Kidney glomerular epithelial cell (primary cell): ENCODE results near the gene SST.
"Not testable (repeated sequence)": the region's sequence is repeated elsewhere in the genome, so short reads cannot be mapped to it uniquely, and the experiment has no call there.

Experiments used
- DNase-seq: peaks from one replicate; lab custom pipeline; 2025; lab: John Stamatoyannopoulos, UW

SST gene

DNA sequence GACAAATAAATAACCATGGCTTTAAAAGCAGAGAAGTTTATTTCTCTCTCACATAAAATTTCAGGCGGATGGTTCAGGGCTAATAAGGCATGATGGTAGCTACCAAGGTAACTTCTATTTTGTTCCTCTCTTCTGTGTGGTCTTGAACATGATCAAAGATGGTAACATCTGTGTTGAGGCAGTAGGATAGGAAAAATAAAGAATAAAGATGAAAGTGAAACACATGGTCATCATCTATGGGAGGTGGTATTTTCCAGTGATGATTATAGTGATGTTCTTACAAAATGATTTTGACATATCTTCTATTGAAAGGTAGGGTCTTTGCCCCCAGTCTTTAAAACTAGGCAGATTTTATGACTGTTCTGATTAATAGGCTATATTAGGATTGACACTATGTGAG, 14.2 kb upstream of the SST start:
- no peak for DNase-seq

DNA sequence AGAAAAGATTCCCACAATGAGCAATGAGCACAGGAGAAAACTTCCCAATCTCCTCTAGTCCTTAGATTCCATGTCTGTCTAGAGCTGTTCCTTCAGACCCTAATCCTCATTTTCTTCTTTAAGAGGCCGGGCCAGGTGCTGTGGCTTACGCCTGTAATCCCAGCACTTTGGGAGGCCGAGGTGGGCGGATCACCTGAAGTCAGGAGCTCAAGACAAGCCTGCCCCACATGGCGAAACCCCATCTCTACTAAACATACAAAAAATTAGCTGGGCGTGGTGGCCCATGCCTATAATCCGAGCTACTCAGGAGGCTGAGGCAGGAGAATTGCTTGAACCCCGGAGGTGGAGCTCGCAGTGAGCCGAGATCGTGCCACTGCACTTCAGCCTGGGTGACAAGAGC, 11.6 kb upstream of the SST start:
- DNase-seq = not testable (repeated sequence)

DNA sequence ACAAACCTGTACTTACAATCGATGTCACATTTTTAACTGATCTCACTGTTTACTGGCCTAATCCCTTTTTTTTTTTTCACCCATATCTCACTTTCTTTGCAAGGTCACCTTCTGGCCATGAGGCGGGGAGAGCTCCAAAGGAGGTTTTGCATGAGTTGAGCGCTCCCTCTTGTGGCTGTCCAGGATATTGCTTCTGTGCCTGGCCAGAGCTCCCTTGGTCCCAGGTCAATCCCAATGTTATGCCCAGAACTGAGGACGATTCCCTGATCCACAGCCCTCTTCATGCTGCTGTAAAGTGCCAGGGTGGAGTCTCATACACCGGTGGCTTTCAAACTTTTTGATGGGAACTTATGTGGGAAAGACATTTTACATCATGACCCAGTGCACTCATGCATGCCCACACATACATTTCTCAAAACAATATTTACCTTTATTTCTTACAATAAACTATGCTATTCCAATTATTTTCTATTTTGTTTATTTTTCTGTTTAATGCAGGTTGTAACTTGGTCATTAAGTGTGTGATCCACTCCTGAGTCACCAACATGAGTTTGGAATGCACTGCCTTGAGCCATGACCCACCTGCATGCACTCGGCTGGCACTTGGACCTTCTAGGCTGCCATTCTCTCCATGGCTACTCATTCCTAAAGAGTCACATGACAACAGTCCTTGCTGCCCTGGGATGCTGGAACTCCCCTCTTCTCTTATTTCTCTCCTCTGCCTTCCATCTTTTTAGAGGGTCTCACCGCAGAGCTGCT, 9.6 kb upstream of the SST start:
- DNase-seq = peak; percentile 79

DNA sequence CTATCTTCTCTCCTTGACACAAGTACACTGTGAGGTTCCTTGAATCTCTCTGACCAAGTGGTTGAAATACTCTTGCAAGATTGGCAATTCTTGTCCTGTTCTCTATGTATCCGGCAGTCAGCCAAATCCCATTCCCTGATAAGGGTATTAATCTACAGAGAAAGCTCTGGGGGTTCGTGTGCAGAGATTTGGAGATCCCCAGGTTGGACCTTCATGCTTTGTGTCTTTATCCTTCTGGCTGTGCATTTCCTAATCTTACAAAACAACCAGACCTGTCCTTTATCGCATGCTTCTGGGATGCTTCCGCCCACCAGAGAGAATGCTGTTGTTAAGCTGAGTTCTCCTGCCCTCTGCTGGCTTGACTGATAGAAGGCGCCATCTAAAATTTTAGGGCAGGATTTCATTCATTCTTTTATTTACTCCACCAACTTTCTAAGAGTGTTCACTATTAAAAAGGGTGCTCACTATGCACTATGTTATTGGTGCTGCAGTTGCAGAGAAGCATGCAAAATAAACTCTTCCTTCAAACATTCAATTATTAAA, 8.6 kb upstream of the SST start:
- DNase-seq = peak; percentile 87

DNA sequence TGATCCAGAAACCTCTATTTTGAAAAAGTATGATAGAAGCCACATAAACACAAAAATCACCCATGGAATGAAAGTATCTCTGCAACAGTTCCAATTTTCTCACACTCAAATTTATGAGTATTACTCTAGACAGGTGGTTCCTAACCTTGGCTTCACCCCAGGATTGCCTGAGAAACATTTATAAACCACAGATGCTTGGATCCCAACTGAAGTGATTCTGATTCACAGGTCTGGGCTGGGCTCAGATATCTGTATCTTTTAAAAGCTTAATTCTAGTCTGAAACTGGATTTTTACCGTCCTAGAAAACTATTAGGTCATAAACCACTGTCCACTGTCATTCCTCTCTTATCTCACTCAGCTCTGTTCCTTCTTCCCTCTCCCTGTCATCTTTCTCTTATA, 7.4 kb upstream of the SST start:
- peak; percentile 26 for DNase-seq

DNA sequence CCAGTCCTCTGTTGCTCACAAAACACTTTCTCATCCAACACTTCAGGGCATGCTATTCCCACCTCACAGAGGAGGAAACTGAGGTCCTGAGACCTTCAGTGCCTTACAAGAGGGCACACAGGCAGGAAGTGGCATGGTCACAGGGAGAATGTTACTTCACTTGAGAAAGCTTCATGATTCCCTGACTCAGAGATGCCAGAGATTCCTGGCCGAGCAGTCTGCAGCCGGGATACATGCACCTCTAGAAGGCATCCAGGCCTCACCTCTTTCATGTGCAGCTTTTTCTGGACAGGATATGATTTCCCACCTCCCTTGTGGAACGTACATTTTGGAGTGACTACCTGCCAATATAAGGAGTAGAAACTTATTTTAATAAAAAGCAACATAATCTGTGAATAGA, 2.8 kb upstream of the SST start:
- DNase-seq = peak; percentile 32

DNA sequence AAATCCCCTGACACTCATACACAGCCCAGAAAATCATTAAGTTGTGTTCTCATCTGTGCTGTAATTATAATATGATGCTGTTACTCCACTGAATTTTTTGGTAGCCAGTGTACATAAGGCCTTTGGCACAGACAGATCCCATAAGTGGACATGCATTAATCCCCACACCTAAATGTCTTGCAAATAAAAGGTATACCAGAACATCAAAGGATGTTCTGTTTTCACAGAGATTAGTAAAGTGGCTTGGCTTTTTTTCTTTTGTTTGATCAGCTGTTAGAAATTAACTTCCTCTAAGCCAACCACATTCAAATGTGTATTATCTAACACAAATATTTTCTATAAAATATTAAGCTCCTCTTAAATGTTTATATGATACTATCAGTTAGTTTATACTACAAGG, 2.7 kb downstream of the SST start:
- no peak for DNase-seq

DNA sequence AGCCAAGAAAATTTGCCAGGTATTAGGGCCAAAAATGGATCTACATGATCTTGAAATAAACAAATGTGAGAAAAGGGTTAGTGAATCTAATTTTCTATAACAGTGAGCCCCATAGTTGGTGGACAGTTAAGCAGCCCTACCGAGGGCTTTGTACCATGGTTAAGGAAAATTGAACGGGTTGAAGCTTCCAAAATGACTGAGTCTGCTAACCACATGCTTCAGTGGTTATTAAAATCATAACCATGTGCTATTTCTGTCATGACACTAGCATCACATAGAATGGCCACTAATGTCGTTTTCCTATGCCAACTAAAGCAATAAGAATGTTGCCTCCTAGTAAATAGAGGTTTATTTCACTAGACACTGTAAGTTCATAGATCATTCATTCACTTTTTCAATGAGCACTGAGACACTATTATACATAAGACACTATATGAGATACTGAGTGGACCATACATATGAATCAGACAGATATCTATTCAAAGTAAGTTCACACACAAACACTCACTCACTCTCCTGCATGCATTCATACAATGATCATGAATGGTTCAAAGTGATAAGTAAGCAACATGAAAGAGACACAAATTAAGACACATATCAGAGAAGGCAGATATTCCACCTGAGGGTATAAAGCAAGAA, 4.3 kb downstream of the SST start:
- no peak for DNase-seq

DNA sequence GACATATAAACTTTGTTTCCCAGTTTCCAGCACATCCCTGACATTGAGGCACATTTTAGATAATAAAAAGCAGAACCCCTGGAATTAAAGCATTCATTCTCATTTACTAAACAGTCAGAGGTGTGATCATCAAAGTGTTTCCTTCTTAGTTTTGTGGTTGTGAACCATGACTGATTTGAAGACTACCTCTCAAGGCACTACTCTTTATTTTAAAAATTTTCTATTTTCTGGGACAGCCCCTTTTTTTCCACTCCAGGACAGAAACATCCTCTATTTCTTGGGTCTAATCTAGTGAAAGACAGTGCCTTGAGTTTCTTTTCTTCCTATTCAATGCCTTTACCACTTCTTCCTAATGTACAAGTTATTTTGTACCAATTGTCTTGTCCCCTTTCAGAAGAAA, 5.2 kb downstream of the SST start:
- DNase-seq = no peak

DNA sequence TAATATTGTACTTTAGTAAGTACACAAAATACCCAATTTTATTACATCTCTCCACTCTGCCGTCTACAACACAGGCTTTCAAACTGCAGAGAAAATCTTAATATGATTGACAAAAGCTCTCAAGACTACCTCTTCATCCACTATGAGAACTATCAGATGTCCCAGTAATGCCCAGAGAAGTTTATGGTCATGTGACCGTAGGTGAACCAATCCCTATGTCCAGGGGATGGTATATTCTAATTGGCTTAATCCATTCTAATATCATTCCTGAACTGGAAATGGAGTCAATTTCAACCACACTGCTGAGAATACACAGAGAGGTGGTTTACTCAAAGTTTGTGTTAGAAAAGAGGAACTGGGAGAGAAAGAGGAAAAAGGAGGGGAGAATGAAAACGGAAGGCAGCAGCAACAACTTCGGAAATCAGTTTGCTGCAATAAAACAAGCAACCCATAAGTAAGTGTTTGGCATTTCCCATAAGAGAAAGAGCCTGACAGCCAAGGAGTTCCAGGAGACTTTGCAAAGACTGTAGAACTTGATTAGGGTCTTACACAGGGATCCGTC, 7.3 kb downstream of the SST start:
- no peak for DNase-seq

DNA sequence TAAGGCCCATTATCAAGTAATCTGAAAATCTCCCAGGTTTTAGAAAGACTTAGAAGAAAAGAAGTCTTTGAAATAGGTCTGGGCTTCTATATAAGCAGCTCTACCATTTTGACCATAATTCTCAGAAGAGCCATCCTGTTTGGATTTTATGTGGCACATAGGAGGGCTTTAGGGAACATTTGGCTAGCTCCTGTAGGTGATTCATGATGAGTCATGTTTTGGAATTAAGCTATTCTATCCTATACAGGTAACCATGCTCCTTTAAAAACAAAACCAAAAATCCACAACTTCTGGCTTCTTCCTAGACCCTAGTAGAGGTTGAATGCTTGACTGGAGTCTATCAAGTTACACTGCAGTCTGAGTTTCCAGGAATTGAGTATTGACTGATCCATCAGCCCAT, 8.9 kb downstream of the SST start:
- DNase-seq = no peak

DNA sequence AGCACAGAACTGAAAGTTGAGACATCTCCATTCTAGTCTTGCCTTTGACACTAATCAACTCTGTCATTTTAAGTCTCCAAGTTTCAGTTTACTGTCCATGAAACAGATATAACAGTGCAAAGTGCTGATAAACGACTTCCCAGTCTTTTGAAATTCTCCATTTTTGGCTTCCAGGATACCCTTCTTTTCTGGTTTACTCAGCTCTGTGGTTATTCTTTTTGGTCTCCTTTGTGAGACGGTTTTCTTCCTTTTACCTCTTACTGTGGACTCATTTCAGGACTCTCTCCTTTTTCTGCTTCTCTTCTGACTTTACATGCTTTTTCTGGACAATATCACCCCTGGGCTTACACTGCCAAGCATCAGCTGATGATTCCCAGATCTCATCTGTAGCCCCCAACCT, 18.9 kb downstream of the SST start:
- DNase-seq = no peak

DNA sequence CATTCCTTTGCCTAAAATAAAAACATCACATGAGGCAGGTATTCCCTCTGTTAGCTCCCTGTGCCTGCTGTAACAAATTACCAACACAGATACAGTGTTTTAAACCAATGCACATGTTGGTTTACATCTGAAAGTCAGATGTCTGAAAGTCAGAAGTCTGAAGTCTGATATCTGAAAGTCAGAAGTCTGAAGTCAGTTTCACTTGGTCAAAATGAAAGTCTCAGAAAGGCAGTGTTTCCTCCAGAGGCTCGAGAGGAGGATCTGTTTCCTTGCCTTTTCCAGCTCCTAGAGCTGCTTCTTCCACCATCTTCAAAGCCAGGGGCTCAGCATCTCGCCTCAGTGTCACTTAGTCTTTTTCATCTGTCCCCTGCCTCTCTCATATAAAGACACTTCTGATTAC, 22.0 kb downstream of the SST start:
- no peak for DNase-seq

DNA sequence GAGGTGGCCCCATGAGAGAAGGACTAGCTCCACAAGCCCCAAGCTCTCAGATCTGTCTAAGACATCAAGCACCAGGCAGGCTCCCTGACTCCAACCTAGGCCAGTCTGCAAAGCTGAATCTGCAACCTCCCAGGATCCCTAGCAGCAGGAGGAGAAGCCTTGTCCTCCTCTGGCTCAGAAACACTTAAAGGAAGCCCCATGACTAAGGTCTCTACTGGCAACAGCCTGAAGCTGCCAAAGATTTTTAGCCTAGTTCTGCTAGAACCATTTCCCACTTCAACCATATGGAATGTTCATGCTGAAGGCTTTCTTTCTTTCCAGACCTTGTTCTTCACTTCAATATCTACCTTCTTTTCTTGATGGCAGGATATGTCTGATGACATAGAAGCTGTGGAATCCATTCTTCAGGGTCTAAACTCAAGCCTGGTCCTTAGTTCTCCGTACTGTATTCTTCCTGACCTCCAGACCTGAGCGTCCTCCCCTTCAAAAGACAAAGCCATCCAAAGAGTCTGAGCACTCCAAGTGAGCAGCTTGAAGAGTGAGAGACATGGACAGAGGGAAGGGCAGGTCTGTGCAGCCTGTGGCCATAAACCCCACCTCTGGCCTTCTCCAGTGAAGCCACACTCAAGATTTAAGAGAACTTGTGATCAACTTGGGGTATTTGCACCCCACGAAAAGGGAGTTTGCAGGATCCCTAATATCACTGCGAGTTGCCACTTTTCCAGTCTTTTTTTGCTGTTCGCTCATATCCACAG, 23.1 kb downstream of the SST start:
- no peak for DNase-seq

DNA sequence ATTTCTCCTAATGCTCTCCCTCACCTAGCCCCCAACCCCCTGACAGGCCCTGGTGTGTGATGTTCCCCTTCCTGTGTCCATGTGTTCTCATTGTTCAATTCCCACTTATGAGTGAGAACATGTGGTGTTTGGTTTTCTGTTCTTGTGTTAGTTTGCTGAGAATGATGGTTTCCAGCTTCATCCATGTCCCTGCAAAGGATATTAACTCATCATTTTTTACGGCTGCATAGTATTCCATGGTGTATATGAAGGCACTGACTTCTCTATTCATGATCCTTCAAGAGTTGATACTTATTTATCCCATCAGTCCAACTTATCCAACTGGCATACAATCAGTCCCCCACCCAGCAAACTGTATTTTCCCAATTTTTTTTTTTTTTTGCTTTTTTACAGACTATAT, 24.8 kb downstream of the SST start:
- DNase-seq = not testable (repeated sequence)

DNA sequence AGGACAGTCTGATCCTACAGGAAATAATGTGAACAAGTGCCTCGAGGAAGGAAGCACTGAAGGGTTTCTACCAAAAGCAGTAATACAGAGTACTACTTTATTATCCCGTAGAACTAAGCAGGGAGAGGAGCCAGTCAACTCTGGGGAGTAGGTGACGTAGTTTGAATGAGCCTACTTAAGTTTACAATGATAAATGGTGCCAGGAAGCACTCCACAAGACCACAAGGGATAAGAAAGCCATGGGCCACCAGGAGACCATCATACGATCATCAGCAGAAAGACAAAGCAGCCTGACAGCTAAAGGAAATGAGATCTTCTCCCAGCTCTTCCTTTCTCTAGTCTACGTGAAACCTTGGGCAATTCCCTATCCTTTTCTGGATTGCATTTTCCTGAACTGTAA, 27.3 kb downstream of the SST start:
- DNase-seq = no peak

DNA sequence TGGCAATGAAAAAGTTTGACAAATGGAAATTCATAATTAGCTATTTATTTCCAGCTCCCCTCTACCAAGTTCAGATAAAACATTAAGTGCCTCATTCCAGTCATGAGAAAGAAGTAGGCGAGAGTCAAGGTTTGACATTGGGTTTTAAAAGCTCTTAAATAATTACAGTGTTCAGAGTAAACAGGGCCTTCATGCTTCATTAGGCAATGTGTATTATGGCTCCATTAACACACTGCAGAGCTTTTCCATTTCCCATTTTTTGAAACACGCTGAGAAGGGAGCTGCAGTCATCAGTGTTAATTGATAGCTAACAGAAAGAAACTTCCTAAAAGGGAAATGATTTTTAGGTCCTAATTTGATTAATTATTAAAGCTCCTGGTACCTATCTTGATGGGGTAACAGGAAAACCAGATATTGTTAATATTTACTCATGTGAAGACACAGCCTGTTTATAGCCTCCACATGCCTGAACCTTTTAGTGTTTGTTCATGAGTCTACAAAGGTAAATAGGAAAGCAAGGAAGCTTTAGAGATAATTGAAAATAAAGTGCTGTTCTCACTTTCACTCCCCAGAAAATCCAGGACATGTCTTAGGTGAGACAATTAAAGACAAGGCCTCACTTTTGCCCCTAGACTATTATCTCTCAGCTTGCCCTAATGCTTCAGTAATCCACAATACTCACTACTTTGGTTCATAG, 28.7 kb downstream of the SST start:
- DNase-seq = no peak

DNA sequence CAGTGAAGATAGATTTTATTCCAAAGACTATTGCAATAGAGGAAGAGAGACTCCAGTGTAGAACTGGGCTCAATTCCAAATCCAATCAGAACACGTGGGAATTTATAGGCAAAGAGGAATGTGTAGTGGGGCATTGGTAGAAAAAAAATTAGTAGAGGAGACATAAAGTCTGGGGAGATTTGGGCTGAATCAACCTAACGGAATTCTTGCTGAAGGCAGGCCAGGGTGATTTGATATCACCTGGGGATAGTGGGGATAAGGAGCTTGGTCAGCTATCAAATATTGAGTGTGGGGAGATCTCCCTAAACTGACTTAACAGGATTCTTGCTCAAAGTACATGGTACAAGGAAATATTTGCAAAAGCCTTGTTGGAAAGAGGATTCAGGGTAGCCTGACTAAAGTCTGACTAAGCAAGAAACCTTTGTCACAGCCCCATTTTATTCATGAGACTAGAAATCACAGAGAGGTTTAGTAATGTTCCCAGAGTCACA, 29.6 kb downstream of the SST start:
- DNase-seq = no peak

DNA sequence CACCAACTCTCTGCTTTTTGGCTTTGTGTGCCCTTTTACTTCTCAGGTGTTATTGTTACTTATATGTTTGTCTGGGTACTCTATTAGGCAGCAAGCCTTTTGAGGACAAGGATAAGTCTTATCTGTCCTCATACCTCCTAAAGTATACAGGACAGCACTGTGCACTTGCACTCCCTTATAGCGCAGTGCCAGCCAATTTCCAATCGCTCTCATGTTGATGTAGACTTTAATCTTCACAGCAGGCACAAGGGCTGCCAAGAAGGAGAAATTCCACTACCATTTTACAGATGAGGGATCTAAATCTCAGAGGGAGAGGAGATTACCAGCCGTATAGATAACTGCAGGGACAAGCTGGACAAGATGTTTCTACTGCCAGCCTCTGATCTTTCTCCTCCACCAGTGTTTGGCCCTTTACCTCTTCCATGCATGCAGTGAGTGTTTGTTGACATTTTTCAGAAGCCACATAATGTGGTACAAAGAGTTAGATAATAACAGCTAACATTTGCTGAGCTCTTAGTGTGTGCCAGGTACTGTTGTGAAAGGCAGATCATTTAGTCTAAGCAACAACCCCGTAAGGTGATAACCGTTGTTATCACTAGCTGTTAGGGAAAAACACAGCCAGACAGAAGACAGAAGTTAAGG, 30.1 kb downstream of the SST start:
- no peak for DNase-seq

DNA sequence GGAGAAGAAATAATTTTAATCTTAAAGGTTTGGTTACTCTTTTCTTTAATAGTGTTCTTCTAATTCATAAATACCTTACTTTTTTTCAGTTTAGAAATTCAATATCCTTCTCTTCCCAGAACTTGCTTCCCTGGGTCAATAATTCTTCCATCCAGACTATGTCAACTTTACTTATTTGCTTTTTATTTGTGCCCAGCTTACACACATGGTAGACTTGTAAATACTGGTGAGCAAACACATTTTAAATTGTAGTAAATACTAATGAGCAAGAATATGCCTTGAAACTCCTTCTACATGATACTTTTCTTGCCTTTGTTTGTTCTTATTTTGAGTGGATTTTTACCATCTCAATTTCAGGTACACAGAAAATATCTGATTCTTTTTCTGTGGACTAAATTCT, 33.7 kb downstream of the SST start:
- DNase-seq = no peak

DNA sequence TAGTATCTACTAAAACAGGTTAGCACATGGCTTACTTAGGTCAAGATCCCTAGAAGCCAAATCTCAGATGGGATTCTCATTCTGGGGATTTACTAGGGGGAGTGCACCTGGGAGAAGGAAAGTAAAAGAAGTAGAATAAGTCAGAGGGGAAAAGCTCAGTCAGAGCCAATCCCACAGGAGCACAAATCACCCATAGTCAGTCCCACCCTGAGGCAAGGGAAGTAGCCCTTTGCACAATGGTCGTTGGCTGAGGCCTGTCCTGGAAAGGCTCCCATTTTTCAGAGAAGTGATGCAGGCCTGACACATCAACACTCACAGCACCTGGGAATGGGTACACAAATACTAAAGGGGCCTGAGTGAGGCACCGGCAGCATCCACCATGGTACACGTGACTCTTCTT, 39.8 kb downstream of the SST start:
- DNase-seq = no peak
